ENCODE measurements around the gene SLC45A2.

Gene SLC45A2

GRCh38 chr5:33939556-33940262 lies 44.8 kb downstream of the SLC45A2 start:
- Histone ChIP-seq H3K27me3 (ENCODE audit: control insufficient read depth, low read length) (no peaks in the 10 kb centered on the region), H4K20me1 (ENCODE audit: control insufficient read depth, insufficient read depth, low read depth, low read length) (no peaks in the 10 kb centered on the region), H3K79me2 (ENCODE audit: control insufficient read depth, low read length) (no peaks in the 10 kb centered on the region), H3K36me3 (ENCODE audit: control insufficient read depth, low read length) (no peaks in the 10 kb centered on the region), H3K4me2 (ENCODE audit: low read length) (no peak overlapping the region), H3F3A (ENCODE audit: control insufficient read depth, insufficient read depth) (no peaks in the 10 kb centered on the region), H3K4me3 (ENCODE audit: low read length) (no peak overlapping the region), H3K9me3 (ENCODE audit: control insufficient read depth, insufficient read depth, low read length) (no peaks in the 10 kb centered on the region), H3K9me2 (replicated peaks; ENCODE audit: control insufficient read depth, low read length) (no peaks in the 10 kb centered on the region), H3K4me1 (ENCODE audit: control insufficient read depth, low read length) (no peaks in the 10 kb centered on the region), H3K27ac (ENCODE audit: low read depth, low read length) (no peak overlapping the region)
- no peak for TF ChIP-seq CTCF (IDR thresholded peaks at IDR 0.05; ENCODE audit: low read depth, low read length, poor library complexity, severe bottlenecking)
- TF ChIP-seq EZH2phosphoT487 (IDR thresholded peaks at IDR 0.05; ENCODE audit: borderline replicate concordance, low read length) = no peak

GRCh38 chr5:33938881-33939280 lies 45.6 kb downstream of the SLC45A2 start:
- no peaks in the 10 kb centered on the region for H3K27me3 ChIP-seq (ENCODE audit: control insufficient read depth, low read length)

DNA sequence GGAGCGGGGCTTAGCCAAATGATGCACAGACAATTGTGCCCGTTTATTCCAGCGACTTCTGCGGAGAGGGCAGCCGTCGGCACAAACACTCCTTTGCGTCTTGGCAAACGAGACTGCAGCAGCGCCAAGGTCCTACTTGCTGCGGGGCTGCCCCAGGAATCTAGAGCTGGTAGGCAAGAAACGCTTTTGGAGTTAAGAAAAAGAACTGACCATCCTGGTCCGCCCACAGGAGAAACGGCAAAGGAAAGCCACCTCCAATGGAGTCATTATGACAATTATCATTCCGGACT lies 46.0 kb downstream of the SLC45A2 start:
- Histone ChIP-seq H3K27me3 (ENCODE audit: control insufficient read depth, low read length) (0 out of 2 replicates have a peak, but pooled peaks cover 2% of the 10 kb centered on the region), H3K4me2 (ENCODE audit: low read length) (no peak overlapping the region), H3K4me3 (ENCODE audit: low read length) (no peak overlapping the region), H3K9me2 (replicated peaks; ENCODE audit: control insufficient read depth, low read length) (no peaks in the 10 kb centered on the region), H3F3A (ENCODE audit: control insufficient read depth, insufficient read depth) (no peaks in the 10 kb centered on the region), H3K4me1 (ENCODE audit: control insufficient read depth, low read length) (no peaks in the 10 kb centered on the region), H3K9me3 (ENCODE audit: control insufficient read depth, insufficient read depth, low read length) (no peaks in the 10 kb centered on the region), H4K20me1 (ENCODE audit: control insufficient read depth, insufficient read depth, low read depth, low read length) (no peaks in the 10 kb centered on the region), H3K27ac (ENCODE audit: low read depth, low read length) (no peak overlapping the region), H3K36me3 (ENCODE audit: control insufficient read depth, low read length) (no peaks in the 10 kb centered on the region), H3K79me2 (ENCODE audit: control insufficient read depth, low read length) (no peaks in the 10 kb centered on the region)
- TF ChIP-seq CTCF (IDR thresholded peaks at IDR 0.05; ENCODE audit: low read depth, low read length, poor library complexity, severe bottlenecking) (no peak), EZH2phosphoT487 (IDR thresholded peaks at IDR 0.05; ENCODE audit: borderline replicate concordance, low read length) (no peak)

More at GRCh38 chr5:33938881-33939280, 45.6 kb downstream of the SLC45A2 start:
- TF ChIP-seq CTCF (IDR thresholded peaks at IDR 0.05; ENCODE audit: low read depth, low read length, poor library complexity, severe bottlenecking) = no peak
- no peak for TF ChIP-seq EZH2phosphoT487 (IDR thresholded peaks at IDR 0.05; ENCODE audit: borderline replicate concordance, low read length)
- Histone ChIP-seq H3K4me1 (ENCODE audit: control insufficient read depth, low read length) (no peaks in the 10 kb centered on the region), H3K4me3 (ENCODE audit: low read length) (no peak overlapping the region), H3K9me2 (replicated peaks; ENCODE audit: control insufficient read depth, low read length) (no peaks in the 10 kb centered on the region), H3K36me3 (ENCODE audit: control insufficient read depth, low read length) (no peaks in the 10 kb centered on the region), H3K9me3 (ENCODE audit: control insufficient read depth, insufficient read depth, low read length) (no peaks in the 10 kb centered on the region), H3K4me2 (ENCODE audit: low read length) (no peak overlapping the region), H3K79me2 (ENCODE audit: control insufficient read depth, low read length) (no peaks in the 10 kb centered on the region), H3K27ac (ENCODE audit: low read depth, low read length) (no peak overlapping the region), H4K20me1 (ENCODE audit: control insufficient read depth, insufficient read depth, low read depth, low read length) (no peaks in the 10 kb centered on the region), H3F3A (ENCODE audit: control insufficient read depth, insufficient read depth) (no peaks in the 10 kb centered on the region)

Measured in DOHH2 (cell line).